Measurements from ENCODE around the gene ZNF823. TPM values are rescaled to one million over a fixed set of nuclear protein-coding genes. Genes with fewer than 3 reads are reported as not detected.

Gene ZNF823
- total RNA-seq, 6 experiments from 2014 or later = 3.4 to 4.7 (median 4.1) TPM

GRCh38 chr19:11737964-11738745, 591 bp downstream of the ZNF823 start:
- Mint-ChIP-seq H3K27ac (peak overlapping the region; percentile 96), H3K27me3 (ENCODE audit: insufficient read depth) (peaks cover 4% of the 10 kb centered on the region), H3K4me3 (peak overlapping the region; percentile 99), H3K36me3 (ENCODE audit: low read depth) (peaks cover 5% of the 10 kb centered on the region), H3K9me3 (no peaks in the 10 kb centered on the region), H3K4me1 (ENCODE audit: low read depth) (peaks cover 35% of the 10 kb centered on the region)
- DNase-seq = peak; percentile 12
- peak; percentile 37; the same call in 1 of the 2 replicates for TF ChIP-seq CTCF (IDR thresholded peaks at IDR 0.05)

GRCh38 chr19:11736696-11737095, 2.0 kb downstream of the ZNF823 start:
- H3K27me3 Mint-ChIP-seq (ENCODE audit: insufficient read depth) = no peaks in the 10 kb centered on the region; the same call in 1 of the 2 replicates
- H3K9me3 Mint-ChIP-seq = peaks cover 7% of the 10 kb centered on the region
- H3K4me1 Mint-ChIP-seq (ENCODE audit: low read depth) = peaks cover 40% of the 10 kb centered on the region
- peaks cover 10% of the 10 kb centered on the region for H3K36me3 Mint-ChIP-seq (ENCODE audit: low read depth)
- peak; percentile 77 for DNase-seq
- peak overlapping the region; percentile 74 for H3K27ac Mint-ChIP-seq
- H3K4me3 Mint-ChIP-seq = peak overlapping the region; percentile 99
- no peak for TF ChIP-seq CTCF (IDR thresholded peaks at IDR 0.05)

GRCh38 chr19:11735375-11735774, 3.4 kb downstream of the ZNF823 start:
- TF ChIP-seq CTCF (IDR thresholded peaks at IDR 0.05) = no peak
- no peak for DNase-seq
- no peak overlapping the region for H3K4me3 Mint-ChIP-seq
- peaks cover 16% of the 10 kb centered on the region for H3K36me3 Mint-ChIP-seq (ENCODE audit: low read depth)
- H3K9me3 Mint-ChIP-seq = peaks cover 18% of the 10 kb centered on the region
- H3K27ac Mint-ChIP-seq = no peak overlapping the region
- peaks cover 40% of the 10 kb centered on the region for H3K4me1 Mint-ChIP-seq (ENCODE audit: low read depth)
- no peaks in the 10 kb centered on the region; the same call in 1 of the 2 replicates for H3K27me3 Mint-ChIP-seq (ENCODE audit: insufficient read depth)

GRCh38 chr19:11729586-11729985, 9.2 kb downstream of the ZNF823 start:
- H3K9me3 Mint-ChIP-seq = peaks cover 54% of the 10 kb centered on the region
- no peak overlapping the region for H3K27ac Mint-ChIP-seq
- H3K4me1 Mint-ChIP-seq (ENCODE audit: low read depth) = peaks cover 5% of the 10 kb centered on the region; the same call in 1 of the 2 replicates
- peaks cover 69% of the 10 kb centered on the region for H3K36me3 Mint-ChIP-seq (ENCODE audit: low read depth)
- no peak for TF ChIP-seq CTCF (IDR thresholded peaks at IDR 0.05)
- DNase-seq = no peak
- H3K27me3 Mint-ChIP-seq (ENCODE audit: insufficient read depth) = no peaks in the 10 kb centered on the region; the same call in 1 of the 2 replicates
- H3K4me3 Mint-ChIP-seq = no peak overlapping the region

GRCh38 chr19:11722414-11722813, 16.3 kb downstream of the ZNF823 start:
- Mint-ChIP-seq H3K36me3 (ENCODE audit: low read depth) (peaks cover 78% of the 10 kb centered on the region), H3K4me1 (ENCODE audit: low read depth) (no peaks in the 10 kb centered on the region)

More at GRCh38 chr19:11722414-11722813, 16.3 kb downstream of the ZNF823 start:
- Mint-ChIP-seq H3K9me3 (peaks cover 78% of the 10 kb centered on the region), H3K27ac (no peak overlapping the region), H3K27me3 (ENCODE audit: insufficient read depth) (no peaks in the 10 kb centered on the region), H3K4me3 (no peak overlapping the region)
- no peak for TF ChIP-seq CTCF (IDR thresholded peaks at IDR 0.05)
- DNase-seq = no peak
